Endometrial microvascular endothelial cells (primary cell): ENCODE measurements around the gene AGRP. TPM values are rescaled to one million over a fixed set of nuclear protein-coding genes. Genes with fewer than 3 reads are reported as not detected.

Source experiments
- in situ Hi-C: cut with HindIII; loops from 2 replicates; pipeline ENCODE4 v1.10.0; 2017; ENCODE audit warnings: low sequenced_read_pairs, low pct_unique_long_range_greater_than_20kb; ENCODE audit errors: inconsistent ontology term
- total RNA-seq: library from RNA; depleted of rRNA; stranded (reverse); fragments of >200 nt; gene quantifications from one replicate; pipeline ENCODE4 v1.2.3, GENCODE V29; 2015; ENCODE audit errors: inconsistent ontology term

The AGRP gene
- total RNA-seq, 1 donor from 2014 or later = not detected

DNA sequence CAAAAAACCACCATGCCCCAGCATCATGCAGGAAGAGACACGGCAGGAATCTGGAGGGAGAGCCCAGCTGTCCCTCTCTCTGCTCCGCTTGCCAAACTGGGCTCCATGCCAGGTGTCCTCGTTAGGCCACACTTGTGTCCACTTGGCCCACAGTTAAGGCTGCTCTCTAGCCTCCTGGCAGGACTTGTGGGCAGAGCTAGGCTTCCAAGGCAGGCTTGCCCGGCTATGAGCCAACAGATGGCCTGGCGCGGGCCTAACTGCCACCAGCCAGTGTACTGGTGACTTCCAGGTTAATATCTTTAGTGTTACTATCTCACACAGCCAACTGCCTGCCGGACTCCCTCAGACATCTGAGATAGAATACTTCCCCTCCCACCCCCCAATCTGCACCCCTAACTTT, 13.0 kb downstream of the AGRP start:
- in situ Hi-C loops = no loop called here

DNA sequence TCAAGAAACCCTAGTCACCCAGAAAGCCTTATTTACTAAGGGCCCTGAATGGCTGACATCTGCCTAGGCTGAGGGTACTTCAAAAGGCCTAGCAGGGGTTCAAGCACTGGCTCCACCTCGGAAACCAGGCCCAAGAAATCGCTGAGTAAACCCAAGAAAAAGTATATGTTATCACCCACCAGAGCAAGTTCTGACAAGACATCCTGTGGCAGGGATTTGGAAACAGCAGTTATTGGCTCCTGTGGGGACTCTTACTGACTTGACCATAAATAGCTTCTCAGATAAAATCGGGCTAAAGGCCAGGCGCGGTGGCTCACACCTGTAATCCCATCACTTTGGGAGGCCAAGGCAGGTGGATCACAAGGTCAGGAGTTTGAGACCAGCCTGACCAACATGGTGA, 14.6 kb downstream of the AGRP start:
- in situ Hi-C loops = no loop called here

DNA sequence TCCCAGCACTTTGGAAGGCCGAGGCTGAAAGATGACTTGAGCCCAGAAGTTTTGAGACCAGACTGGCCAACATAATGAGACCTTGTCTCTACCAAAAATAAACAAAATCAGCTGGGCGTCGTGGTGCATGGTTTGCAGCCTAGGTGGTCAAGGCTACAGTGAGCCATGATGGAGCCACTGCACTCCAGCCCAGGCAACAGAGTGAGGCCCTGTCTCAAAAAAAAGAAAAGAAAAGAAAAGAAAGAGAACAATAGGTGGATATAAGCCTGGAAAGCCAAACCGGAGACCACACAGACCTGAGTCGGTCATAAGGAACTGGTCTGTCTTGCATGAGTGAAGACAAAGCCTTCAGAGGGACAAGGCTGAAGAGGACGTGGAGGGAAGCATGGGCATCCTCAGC, 16.8 kb downstream of the AGRP start:
- in situ Hi-C loops = no loop called here

DNA sequence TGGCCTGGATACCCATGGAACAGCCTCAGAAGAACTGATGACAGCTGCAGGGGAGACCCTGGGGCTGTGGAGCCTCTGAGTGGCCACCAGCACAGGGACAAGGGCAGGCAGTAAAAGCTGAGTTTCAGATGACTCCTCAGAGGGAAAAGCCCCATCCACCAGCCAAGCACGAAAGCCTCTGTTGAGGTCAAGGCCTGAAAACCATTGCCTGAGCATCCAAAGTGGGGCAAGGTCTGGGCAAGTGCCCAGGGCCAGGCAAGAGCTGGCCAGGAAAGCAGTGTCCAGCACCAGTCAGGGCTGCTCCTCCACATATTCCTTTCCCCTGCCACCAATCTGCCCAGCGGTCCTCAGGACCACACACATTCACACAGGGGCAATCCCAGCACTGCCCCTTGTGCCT, 18.8 kb downstream of the AGRP start:
- in situ Hi-C loops = no loop called here

DNA sequence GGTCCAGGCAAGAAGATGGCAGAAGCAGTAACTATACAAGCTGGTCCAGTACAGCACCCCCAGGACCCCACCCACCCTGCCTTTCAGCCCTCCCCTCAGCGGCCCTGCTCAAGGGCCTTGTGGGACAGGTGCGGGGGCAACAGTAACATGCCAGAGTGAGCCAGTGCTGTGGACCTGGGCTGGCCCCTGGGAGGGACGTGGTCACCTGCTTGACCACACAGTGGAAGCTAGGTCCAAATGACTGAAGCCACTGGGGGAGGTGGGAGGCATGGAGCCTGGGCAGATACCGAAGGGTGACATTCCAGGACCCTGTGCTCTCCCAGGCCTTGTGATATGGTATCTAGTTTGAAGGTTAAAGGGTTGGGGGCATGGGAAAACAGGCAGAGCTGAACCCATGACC, 19.7 kb downstream of the AGRP start:
- in situ Hi-C loops = no loop called here

DNA sequence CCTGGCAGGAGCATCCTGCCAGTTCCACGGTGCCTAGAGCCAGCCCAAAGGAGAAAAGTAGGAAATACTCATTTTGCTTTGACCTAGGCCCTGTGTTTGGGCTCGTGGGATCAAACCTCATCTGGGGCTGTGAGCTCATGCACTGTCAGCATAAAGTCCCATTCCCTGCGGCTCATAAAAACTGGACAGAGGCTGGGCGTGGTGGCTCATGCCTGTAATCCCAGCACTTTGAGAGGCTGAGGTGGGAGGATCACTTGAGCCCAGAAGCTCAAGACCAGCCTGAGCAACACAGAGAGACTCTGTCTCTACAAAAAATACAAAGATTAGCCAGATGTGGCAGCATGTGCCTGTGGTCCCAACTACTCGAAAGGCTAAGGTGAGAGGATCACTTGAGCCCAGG, 20.3 kb downstream of the AGRP start:
- in situ Hi-C loops = no loop called here

DNA sequence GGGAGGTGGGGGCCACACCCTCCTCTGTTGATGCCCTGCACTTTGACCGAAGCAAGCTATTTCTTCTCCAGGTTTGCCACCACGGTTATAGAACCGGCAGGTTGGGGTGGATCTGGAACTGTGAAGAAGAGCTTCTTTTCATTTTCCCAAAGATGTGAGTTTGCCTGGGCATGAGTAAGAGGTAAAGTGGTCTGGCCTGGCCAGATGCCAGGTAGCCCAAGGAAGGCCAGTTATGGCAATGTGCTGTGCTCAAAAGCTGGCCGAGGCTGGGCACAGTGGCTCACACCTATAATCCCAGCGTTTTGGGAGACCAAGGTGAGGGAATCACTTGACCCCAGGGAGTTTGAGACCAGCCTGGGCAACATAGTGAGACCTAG, 21.1 kb downstream of the AGRP start:
- in situ Hi-C loops = no loop called here

DNA sequence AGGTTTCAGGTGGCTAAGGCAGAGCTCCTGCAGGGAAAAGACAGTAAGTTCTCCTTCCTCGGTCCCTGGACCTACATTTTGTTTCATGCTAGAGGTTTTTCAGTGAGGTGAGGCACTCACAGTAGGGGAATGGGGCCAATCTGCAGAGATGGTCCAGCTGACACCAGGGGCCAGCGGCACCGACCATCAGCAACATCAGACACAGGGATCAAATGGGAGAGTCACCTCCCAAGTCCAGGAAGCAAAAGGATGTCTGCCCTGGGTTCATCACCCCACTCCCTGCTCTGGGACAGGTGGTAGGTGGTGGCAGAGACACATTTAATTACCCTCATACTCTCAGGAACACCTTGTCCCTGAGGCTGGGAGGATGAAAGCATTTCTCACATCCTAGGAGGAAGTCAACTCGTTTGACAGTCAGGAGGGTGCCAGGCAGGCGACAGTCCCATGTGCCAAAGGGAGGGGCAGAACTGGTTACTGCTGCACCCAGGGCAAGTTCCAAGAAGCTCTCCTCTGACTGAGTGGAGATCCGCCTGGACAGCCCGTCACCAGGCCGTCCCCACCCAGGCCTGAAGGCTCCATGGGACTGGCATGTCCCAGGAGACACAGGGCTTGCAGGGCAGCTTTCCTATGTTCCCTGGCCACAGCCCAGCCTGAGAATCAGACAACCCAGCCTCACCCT, 21.6 kb downstream of the AGRP start:
- in situ Hi-C loops = no loop called here

DNA sequence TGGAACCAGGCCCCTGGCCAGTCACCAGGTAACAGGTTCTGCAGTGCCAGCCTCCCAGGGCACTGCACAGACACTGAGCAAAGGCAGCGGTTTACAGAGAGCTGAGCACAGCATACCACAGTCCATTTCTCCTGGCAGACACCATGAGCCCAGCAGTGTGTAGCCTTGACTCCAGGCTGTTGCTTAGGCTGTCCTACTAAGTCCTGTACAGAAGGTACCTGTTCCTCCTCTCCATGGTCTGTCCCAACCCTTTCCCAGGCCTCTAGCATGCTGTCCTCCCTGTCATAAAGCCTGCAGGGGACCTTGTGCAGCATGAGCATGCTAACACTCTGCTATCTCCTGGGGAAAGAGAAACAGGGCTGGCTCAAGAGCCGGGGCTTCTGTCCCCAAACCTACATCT, 22.4 kb downstream of the AGRP start:
- in situ Hi-C loops = no loop called here

DNA sequence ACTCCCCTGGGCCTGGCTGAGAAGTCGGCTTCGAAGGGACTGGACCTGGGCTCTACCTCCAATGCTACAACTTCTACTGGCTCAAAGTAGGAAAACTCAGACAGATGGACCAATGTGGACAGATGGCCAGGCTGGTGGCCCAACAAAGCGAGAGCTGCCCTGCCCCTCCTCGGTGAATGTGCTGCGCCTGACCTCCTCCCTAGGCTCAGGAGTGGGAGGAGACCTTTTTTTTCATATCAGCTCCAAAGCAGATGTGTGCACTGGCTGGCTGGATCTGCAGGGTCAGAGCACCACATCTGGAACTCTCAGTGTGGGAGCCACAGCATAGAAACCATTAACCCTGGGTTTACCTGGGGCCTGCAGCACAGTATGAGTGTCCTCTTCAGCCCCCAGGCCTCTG, 23.2 kb downstream of the AGRP start:
- in situ Hi-C loops = no loop called here

DNA sequence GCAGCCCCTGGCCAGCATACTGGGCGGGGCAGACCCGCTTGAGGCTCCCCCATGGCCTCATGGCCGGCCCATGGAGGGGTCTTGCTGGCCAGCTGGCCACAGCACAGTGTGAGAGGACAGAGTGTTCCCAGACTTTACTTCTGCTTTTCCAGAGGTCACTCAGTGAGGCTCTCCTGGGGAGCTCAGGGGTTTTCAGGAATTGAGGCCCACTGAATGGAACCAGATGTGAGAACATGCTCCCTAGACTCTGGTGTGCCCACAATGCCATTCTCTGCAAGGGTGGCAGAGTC, 23.5 kb downstream of the AGRP start:
- in situ Hi-C loops = no loop called here

DNA sequence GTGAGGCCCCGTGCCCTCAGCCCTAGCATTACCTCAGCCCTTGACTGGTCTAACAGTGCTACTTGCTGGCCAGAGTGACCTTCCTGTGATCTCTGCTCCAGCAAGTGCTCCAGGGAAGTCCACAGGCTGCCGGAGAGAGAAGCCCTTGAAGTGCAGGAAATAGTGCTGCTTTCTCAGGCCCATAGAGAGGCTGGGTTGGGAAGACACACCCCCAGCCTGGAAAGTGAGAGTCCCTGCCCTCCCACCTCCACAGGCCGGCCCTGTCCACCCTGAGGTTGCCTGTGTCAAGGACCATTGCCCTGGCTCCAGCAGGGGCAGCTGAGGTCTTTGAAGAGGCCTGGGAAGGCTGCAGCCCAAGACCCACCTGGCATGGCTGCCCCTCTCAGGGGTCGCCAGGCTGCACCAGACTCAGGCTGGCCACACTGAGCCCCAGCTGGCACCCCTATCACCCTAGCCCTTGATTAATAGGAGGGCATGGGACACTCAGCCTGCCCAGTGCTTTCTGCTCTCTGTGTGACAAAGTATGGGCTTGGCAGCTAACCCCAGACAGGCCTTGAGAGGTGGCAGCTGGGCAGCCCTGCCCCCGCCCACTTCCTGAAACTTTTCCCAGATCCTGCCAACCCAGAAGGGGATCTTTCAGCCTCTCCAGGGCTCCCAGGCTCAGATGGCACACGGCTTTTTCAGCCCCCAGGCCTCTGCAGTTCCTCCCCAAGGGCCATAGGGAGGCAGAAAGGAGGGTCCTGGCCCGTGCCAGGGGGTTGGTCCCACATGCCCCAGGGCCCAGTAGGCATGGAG, 24.1 kb downstream of the AGRP start:
- in situ Hi-C loops = no loop called here

DNA sequence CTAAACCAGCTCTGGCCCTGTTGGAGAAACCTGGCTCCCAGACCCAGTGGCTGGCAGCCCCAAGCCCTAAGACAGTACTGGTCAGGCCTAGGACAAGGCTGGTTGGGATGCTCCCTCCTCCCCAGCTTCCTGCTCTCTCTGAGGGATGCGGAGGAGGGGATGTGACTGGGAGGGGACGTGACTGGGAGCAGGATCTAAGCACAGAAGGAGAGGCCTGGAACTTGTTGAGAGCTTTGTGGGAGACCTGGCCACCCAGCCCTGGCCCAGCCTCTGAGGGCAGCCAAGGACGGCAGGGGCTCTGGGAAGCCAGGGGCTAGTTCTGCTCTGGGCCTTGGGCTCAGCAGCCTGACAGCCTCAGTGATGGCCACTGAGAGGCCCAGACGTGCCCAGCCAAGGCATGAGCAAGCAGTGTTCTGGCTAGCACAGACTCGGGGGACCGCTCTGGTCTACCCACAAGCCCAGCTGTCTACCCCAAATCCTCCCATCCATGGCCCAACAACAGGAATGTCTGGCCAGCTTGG, 25.2 kb downstream of the AGRP start:
- in situ Hi-C loops = no loop called here

DNA sequence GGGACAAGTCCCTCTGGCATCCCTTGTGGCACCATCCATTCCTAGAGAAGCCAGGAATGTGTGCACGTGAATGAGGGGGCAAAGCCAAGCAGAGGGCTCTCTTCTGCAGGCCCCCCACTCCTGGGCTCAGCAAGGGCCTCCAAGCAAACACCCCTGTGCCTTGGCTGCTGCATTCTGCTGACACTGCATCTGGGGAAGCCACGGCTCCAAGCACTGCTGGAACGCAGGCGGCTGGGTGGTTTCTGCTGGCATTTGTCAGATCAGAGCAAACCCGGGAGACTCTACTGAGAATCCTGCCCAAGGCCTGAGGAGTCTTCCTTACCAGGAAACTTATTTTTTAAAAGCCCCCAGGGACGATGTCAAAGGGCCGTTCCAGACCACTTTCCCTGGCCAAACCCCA, 25.7 kb downstream of the AGRP start:
- in situ Hi-C loops = no loop called here

DNA sequence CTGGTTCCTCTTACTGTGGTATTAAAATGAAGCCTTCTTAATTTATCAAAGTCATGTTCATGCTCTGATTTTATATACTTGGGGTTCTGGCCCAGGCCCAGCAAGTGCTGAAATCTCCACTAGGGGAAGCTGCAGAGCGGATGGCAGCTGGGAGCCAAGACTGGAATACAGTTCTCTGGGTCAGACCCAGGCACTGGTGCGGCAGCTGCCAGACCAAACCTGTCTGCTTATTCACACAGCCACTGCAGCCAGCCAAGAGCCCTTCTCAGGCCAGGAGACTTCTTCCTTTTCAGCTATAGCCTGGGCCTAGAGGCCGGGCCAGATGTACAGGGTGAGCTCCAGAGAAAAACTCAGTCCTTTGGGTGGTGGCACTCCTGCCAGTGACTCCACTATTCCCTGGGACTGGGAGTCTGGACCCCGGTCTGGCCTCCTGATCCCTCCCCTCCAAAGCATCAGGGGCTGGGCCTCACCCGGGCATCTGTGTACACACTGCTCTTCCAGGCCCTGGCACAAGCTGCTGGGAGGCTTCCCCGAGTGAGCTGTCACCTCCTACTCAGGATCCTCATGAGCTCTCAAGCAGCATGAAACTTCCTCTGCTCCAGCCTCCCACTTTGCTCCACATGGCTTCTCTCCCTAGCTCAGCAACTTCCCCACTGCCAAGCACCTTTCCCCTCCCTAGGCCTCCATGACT, 26.8 kb downstream of the AGRP start:
- in situ Hi-C loops = no loop called here

DNA sequence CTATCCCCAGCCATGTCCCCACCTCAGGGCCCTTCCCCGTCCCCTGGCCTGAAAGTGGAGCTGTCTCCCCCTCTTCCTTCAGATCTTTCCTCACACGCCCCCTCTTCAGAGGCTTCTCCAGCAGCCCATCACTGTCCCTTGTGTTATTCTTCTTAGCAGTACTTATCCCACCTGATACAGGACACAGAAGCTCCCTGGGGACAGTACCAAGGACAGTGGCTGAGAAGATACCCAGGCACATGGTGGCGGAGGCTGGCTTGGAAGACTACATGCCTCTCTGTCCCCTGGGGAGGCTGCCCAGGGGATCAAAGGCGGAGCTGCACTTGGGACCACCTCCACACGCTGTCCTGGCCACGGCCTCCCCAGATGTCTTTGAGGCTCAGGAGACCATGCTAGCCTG, 28.5 kb downstream of the AGRP start:
- in situ Hi-C loops = no loop called here

DNA sequence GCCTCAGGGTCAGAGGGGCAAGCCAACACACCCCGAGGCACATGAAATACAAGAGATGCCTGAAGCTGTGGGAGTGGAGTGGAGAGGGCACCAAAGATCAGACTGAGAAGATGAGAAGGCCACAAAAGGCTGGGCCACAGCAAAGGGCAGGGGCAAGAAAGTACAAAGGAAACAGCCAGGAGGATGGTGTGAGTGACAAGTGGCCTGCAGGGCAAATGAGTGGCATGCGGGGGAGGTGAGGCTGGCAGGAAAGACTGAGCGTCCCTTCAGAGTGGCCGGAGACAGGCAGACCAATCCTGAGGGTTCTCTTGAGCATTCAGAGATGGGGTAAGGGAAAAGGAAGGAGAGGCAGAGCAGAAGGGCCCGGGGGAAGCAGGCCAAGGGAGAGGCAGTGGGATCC, 29.2 kb downstream of the AGRP start:
- in situ Hi-C loops = no loop called here

DNA sequence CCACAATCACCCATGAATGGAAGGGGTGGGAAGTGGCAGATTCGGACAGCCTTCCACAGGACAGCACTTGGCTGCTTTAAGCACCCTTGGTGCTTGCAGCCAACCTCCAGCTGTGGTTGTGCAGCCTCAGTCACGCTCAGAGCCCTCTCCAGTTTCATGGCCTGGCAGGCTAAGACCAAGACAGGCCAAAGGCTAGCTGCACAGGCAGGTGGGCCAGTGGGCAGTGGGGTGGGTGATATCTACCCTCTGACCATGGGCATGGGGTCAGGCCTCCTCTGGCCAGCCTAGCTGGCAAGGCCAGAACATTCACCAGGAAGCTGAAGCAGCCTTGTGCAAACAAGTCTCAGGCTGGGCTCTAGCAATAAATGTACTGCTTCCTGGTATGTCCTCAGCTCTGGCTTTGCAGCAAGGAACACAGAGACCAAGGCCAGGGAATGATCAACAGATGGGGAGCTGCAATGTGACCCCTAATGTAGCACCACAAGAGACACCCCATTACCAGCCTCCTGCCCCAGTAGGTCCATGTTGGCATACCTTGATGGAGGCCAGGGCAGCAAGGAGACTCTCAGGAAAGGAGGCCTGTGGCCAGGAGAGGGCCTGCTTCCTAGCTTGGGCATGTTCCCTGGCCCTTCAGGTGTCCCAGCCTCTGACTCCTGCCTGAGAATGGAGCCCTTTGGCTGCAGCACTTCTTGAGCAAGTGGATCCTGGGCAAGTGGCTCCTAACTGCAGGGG, 31.5 kb downstream of the AGRP start:
- in situ Hi-C loops = no loop called here

DNA sequence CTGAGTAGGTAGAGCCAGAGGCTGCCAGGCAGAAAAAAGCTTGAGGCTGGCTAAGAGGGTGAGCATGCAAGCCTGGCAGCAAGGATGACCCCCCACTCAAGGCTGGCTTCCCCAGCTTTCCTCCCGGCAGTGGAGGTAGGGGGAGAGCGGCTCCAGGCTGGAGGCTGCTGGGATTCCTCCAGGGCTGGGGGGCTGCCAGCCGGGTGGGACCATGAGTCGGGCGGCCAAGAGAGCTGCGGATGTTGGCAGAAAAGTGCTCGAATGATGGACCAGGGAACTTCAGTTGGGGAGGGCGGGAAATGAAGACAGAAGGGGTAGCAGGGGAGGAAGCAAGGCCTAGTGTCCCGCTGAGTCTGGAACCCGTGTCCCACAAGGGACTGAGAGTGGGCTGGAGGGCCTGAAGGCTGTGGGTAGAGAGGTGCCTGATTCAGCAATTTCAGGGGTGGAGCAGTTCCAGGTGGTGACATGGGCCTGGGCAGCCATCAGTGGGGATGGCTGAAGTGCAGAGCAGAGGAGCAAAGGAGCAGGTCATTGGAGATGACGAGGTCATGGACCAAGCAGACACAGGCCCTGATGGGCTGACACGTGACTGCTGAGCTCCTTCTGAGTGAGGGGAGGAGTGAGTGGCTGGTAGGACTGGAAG, 32.2 kb downstream of the AGRP start:
- in situ Hi-C loops = no loop called here
